Measurements from ENCODE around the gene FER.

The FER gene

DNA sequence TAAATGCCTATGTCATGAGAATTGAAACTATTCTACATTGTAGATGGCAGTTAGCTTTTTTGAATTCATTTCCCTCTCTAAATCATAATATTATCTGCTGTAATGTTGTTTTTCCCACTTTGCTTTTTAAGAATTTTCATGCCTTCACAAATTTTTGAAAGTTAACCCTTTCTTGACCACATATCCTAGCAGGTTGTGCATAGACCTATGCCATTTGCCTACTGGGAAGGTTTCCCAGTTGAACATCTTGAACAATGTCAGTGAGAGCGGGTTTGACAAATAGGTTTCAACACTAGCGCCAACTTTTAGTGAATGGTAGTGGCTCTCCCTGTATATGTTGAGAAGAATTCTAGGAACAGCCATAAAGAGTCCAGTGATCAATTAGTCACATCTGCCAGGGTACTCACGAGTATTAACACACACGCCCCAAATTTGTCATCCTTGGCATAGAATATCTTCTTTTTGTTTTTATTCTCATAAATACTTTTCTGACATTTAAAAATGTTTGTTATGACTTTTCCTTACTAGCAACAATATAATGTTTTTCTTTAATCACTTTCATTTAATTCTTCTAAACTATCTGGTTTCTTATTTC is 354.5 kb downstream of the FER start:
- DNase-seq (ENCODE audit: low spot score): no peak
- TF ChIP-seq, protein P1, sequence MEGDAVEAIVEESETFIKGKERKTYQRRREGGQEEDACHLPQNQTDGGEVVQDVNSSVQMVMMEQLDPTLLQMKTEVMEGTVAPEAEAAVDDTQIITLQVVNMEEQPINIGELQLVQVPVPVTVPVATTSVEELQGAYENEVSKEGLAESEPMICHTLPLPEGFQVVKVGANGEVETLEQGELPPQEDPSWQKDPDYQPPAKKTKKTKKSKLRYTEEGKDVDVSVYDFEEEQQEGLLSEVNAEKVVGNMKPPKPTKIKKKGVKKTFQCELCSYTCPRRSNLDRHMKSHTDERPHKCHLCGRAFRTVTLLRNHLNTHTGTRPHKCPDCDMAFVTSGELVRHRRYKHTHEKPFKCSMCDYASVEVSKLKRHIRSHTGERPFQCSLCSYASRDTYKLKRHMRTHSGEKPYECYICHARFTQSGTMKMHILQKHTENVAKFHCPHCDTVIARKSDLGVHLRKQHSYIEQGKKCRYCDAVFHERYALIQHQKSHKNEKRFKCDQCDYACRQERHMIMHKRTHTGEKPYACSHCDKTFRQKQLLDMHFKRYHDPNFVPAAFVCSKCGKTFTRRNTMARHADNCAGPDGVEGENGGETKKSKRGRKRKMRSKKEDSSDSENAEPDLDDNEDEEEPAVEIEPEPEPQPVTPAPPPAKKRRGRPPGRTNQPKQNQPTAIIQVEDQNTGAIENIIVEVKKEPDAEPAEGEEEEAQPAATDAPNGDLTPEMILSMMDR (IDR thresholded peaks at IDR 0.05; ENCODE audit: extremely low read depth, insufficient read depth, missing control alignments): no peak
- in situ Hi-C loops (cut with MboI; ENCODE audit: low pct_unique_long_range_greater_than_20kb, low sequenced_read_pairs, unreplicated experiment): no loop called here

DNA sequence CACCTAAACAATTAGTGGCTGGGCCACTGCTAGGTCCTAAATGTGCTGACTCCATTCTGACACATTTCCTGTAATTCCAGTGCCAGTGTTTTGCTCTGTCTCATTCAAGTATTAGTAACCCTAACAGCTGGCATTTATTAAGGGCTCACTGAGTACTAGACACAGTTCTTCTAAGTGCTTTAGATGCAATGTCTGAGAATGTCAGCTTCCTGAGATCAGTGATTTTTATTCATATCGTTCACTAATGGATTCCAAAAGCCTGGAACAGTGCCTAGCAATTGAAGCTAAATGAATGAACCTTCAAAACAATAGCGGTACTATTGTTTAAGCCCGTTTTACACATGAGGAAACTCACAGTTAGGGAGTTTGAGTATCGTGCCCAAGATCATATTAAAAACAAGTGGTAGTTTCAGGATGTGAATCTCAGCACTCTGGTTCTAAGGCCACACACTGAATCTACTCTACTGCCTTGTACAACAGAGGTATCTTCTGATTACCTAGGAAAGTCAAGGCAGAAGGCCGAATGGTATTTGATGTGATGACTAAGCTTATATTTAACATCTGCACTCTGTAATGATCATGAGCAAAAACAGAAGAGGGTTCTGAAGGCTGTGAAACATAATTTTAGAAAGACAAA is 358.1 kb downstream of the FER start:
- DNase-seq (ENCODE audit: low spot score): no peak
- in situ Hi-C loops (cut with MboI; ENCODE audit: low pct_unique_long_range_greater_than_20kb, low sequenced_read_pairs, unreplicated experiment): no loop called here
- TF ChIP-seq, protein P1 (IDR thresholded peaks at IDR 0.05; ENCODE audit: extremely low read depth, insufficient read depth, missing control alignments): no peak

GRCh38 chr5:109111680-109112079 is 364.0 kb downstream of the FER start:
- TF ChIP-seq, protein P1 (IDR thresholded peaks at IDR 0.05; ENCODE audit: extremely low read depth, insufficient read depth, missing control alignments): no peak
- DNase-seq (ENCODE audit: low spot score): no peak
- in situ Hi-C loops (cut with MboI; ENCODE audit: low pct_unique_long_range_greater_than_20kb, low sequenced_read_pairs, unreplicated experiment): no loop called here

GRCh38 chr5:109113608-109114007 is 365.9 kb downstream of the FER start:
- in situ Hi-C loops (cut with MboI; ENCODE audit: low pct_unique_long_range_greater_than_20kb, low sequenced_read_pairs, unreplicated experiment): no loop called here
- no peak for DNase-seq (ENCODE audit: low spot score)
- TF ChIP-seq, protein P1 (IDR thresholded peaks at IDR 0.05; ENCODE audit: extremely low read depth, insufficient read depth, missing control alignments): no peak

DNA sequence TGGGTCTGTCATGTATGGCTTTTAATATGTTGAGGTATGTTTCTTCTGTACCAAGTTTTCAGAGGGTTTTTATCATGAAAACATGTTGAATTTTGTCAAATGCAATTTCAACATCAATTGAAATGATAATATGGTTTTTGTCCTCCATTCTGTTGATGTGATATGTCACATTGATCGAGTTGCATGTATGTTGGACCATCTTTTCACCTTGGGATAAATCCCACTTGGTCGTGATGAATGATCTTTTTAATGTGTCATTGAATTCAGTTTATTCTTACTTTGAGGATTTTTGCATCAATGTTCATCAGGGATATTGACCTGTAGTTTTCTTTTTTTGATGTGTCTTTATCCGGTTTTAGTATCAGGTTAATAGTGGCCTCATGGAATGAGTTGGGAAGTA is 373.5 kb downstream of the FER start:
- in situ Hi-C loops (cut with MboI; ENCODE audit: low pct_unique_long_range_greater_than_20kb, low sequenced_read_pairs, unreplicated experiment): no loop called here
- DNase-seq (ENCODE audit: low spot score): no peak
- TF ChIP-seq, protein P1 (IDR thresholded peaks at IDR 0.05; ENCODE audit: extremely low read depth, insufficient read depth, missing control alignments): no peak

DNA sequence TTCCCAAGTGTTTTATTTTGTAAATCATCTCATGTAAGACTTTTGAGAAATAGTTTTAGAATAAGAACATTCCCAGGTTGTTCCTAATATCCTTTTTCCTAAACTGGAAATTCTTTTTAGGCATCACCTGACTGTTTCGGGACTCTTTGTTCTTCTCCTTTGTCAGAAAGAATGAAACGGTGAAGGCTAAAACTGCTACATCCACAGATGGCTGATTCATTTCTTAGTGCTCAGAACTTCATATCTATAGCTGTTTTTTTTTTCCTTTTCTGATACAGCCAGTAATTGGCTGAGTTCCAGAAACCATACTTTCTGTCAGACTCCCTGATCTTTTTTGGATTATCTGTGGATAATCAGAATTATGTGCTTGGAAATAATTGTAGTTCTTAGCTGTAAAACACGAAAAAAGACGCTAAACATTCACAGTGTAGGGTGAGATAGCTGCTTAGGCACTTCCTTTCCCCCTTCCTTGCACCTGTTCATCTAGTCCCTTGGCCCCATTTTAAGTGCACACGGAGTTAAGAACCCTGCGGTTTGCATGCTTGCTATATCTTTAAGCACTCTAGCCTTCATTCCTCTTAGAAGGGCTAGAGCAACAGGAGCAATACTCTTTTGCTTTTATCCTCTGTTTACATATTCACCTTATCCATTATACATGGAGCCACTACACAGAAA is 378.2 kb downstream of the FER start:
- no peak for DNase-seq (ENCODE audit: low spot score)
- in situ Hi-C loops (cut with MboI; ENCODE audit: low pct_unique_long_range_greater_than_20kb, low sequenced_read_pairs, unreplicated experiment): no loop called here
- TF ChIP-seq, protein P1 (IDR thresholded peaks at IDR 0.05; ENCODE audit: extremely low read depth, insufficient read depth, missing control alignments): no peak
